Stimulated activated CD4-positive, alpha-beta T cell treated with anti-CD3 and anti-CD28 coated beads, Interleukin-15, amount 100 ng/mL, for 48 hours (primary cell): ENCODE measurements around the gene PRR20E.
"Not testable (repeated sequence)": the region's sequence is repeated elsewhere in the genome, so short reads cannot be mapped to it uniquely, and the experiment has no call there.

Experiments used
- DNase-seq, 2 donors: peaks; one replicate each; pipeline ENCODE4 v3.0.0-alpha.2; 2020; ENCODE audit warnings: low read depth in 2 of 2

PRR20E gene

GRCh38 chr13:57166897-57167296, at the start of gene PRR20E:
TSS of gene PRR20E (plus strand) at chr13:57167197. CDS start at chr13:57167584, 387 bp downstream.
- DNase-seq: not testable (repeated sequence)

GRCh38 chr13:57123681-57124080, 43.3 kb upstream of the PRR20E start:
- no peak for DNase-seq

- no peak for DNase-seq
Observed at GRCh38 chr13:57128909-57129308, 38.1 kb upstream of the PRR20E start.

- DNase-seq: no peak
Observed at GRCh38 chr13:57136093-57136492, 30.9 kb upstream of the PRR20E start.

GRCh38 chr13:57137585-57137984, 29.4 kb upstream of the PRR20E start:
- DNase-seq: no peak

- DNase-seq: no peak
Observed at GRCh38 chr13:57138988-57139387, 28.0 kb upstream of the PRR20E start.

- DNase-seq: not testable (repeated sequence)
Observed at GRCh38 chr13:57139781-57140180, 27.2 kb upstream of the PRR20E start.

GRCh38 chr13:57140235-57140968, 26.6 kb upstream of the PRR20E start, which contains the start of gene PRR20A:
TSS of gene PRR20A (plus strand) at chr13:57140918. CDS start at chr13:57141305, 387 bp downstream.
- DNase-seq: not testable (repeated sequence)

GRCh38 chr13:57147188-57147587, 19.8 kb upstream of the PRR20E start, which contains the start of gene PRR20B:
TSS of gene PRR20B (plus strand) at chr13:57147488. CDS start at chr13:57147875, 387 bp downstream.
- DNase-seq: not testable (repeated sequence)

- not testable (repeated sequence) for DNase-seq
Observed at GRCh38 chr13:57148106-57148505, 18.9 kb upstream of the PRR20E start.

GRCh38 chr13:57153761-57154160, 13.2 kb upstream of the PRR20E start, which contains the start of gene PRR20C:
TSS of gene PRR20C (plus strand) at chr13:57154061. CDS start at chr13:57154448, 387 bp downstream.
- DNase-seq: not testable (repeated sequence)

- not testable (repeated sequence) for DNase-seq
Observed at GRCh38 chr13:57160332-57160731, 6.7 kb upstream of the PRR20E start, which contains the start of gene PRR20D. TSS of gene PRR20D (plus strand) at chr13:57160632. CDS start at chr13:57161019, 387 bp downstream.

GRCh38 chr13:57191667-57192066, 24.7 kb downstream of the PRR20E start:
- DNase-seq: no peak

GRCh38 chr13:57212989-57213388, 46.0 kb downstream of the PRR20E start:
- DNase-seq: no peak
